Erythroblast (primary cell): ENCODE data around the gene HIBADH.

Experiments
- GATA1 ChIP-seq: IDR thresholded peaks from 2 replicates; pipeline ENCODE4 v1.6.1; 2011; ENCODE audit warnings: low read depth, mild to moderate bottlenecking, control low read depth, low read length, moderate library complexity
- POLR2A ChIP-seq: IDR thresholded peaks from 2 replicates; pipeline ENCODE4 v1.6.1; 2011; ENCODE audit warnings: mild to moderate bottlenecking, low read length

GRCh38 chr7:27518561-27519350 is 143.9 kb downstream of the HIBADH start:
- TF ChIP-seq POLR2A (no peak), GATA1 (no peak)
